Activated CD4-positive, alpha-beta memory T cell treated with anti-CD3 and anti-CD28 coated beads for 36 hours (primary cell): Measurements from ENCODE around the gene RCOR1. TPM values are rescaled to one million over a fixed set of nuclear protein-coding genes. Genes with fewer than 3 reads are reported as not detected.

Experiments
- CTCF ChIA-PET: fragments of 350-600 bp; sonication (Branson Sonifier 250); formaldehyde crosslinking; loops from one replicate; lab custom pipeline; 2021; ENCODE audit warnings: antibody characterized with exemption, inconsistent platforms; lab: Charles Lee
- POLR2A ChIA-PET: fragments of 350-600 bp; sonication (Branson Sonifier 250); formaldehyde crosslinking; loops from one replicate; lab custom pipeline; 2021; ENCODE audit warnings: antibody characterized with exemption; lab: Charles Lee
- DNase-seq: peaks from one replicate; pipeline ENCODE4 v3.0.0-alpha.2; 2020
- H3K27ac Mint-ChIP-seq: one replicate; pipeline ENCODE4 v1.8.0; 2021; ENCODE audit warnings: mixed read lengths
- H3K27me3 Mint-ChIP-seq: one replicate; pipeline ENCODE4 v1.8.0; 2021; ENCODE audit warnings: mixed read lengths
- H3K36me3 Mint-ChIP-seq: one replicate; pipeline ENCODE4 v1.8.0; 2021; ENCODE audit warnings: mixed read lengths
- H3K4me1 Mint-ChIP-seq: one replicate; pipeline ENCODE4 v1.8.0; 2021; ENCODE audit warnings: low read depth, mixed read lengths
- H3K4me3 Mint-ChIP-seq: one replicate; pipeline ENCODE4 v1.8.0; 2021; ENCODE audit warnings: mild to moderate bottlenecking, mixed read lengths
- H3K9me3 Mint-ChIP-seq: one replicate; pipeline ENCODE4 v1.8.0; 2021; ENCODE audit warnings: mixed read lengths
- intact Hi-C: fragments of 100-400 bp; cut with micrococcal nuclease; formaldehyde crosslinking; loops from one replicate; pipeline ENCODE4 v1.15.1; 2023
- total RNA-seq, 2 experiments: library from RNA; stranded (reverse); gene quantifications; one replicate each; pipeline ENCODE4 v1.2.3, GENCODE V29; 2021

The RCOR1 gene
- total RNA-seq, 2 experiments from 2014 or later: 14.1 to 14.3 TPM

GRCh38 chr14:102779574-102780315 lies 187.3 kb downstream of the RCOR1 start:
- CTCF ChIA-PET: interaction anchor here (0.7 to 2.0 kb wide), 3 partner anchors 39 to 84 kb away, joined by 3 to 7 read pairs (median 5); no protein-coding TSS in a partner anchor
- H3K9me3 Mint-ChIP-seq: no peaks in the 10 kb centered on the region
- peak overlapping the region; percentile 95 for H3K27ac Mint-ChIP-seq
- POLR2A ChIA-PET: interaction anchor here (1.3 to 1.4 kb wide), 2 partner anchors 11 to 39 kb away, joined by 3 to 9 read pairs; no protein-coding TSS in a partner anchor
- peak overlapping the region; percentile 90 for H3K4me3 Mint-ChIP-seq
- DNase-seq: no peak
- intact Hi-C loops: loop anchor here (5.0 to 10.0 kb wide), 3 partner anchors 82 to 257 kb away; partner anchors contain the start of gene RCOR1
- H3K4me1 Mint-ChIP-seq: peaks cover 64% of the 10 kb centered on the region
- H3K27me3 Mint-ChIP-seq: no peaks in the 10 kb centered on the region
- peaks cover 32% of the 10 kb centered on the region for H3K36me3 Mint-ChIP-seq

Other genes with a start within 250 kb of the RCOR1 start
- 10 to 100 TPM; 50.5 to 51.2 TPM for gene CINP, start 229.8 kb upstream of the RCOR1 start, total RNA-seq
- 1 to 10 TPM; 6.2 to 7.0 TPM for gene TECPR2, start 229.7 kb upstream of the RCOR1 start, total RNA-seq
- gene ANKRD9, start 82.9 kb upstream of the RCOR1 start, total RNA-seq: 10 to 100 TPM; 15.2 to 17.5 TPM
- 10 to 100 TPM; 68.8 to 73.6 TPM for gene TRAF3, start 184.8 kb downstream of the RCOR1 start, total RNA-seq